Loucy (cell line): ENCODE results near the gene ZNF30.

ENCODE experiments used
- CTCF ChIP-seq: fragments of 200-600 bp; sonication (generic); conservative IDR thresholded peaks from 2 replicates; pipeline ENCODE4 v1.5.1; 2014; ENCODE audit warnings: mild to moderate bottlenecking, antibody characterized with exemption, low read length
- EZH2phosphoT487 ChIP-seq: fragments of 200-600 bp; IDR thresholded peaks from 2 replicates; pipeline ENCODE4 v1.6.1; 2018; ENCODE audit warnings: antibody characterized with exemption, mild to moderate bottlenecking, moderate library complexity, borderline replicate concordance

GRCh38 chr19:34984287-34984686 is 57.6 kb downstream of the ZNF30 start:
- no peak for TF ChIP-seq CTCF
- TF ChIP-seq EZH2phosphoT487: no peak
